ENCODE results near the gene PPP1R9A.

- TF ChIP-seq CTCF (IDR thresholded peaks at IDR 0.05; ENCODE audit: poor library complexity, severe bottlenecking) (no peak), EP300 (conservative IDR thresholded peaks at IDR 0.05; ENCODE audit: poor library complexity, severe bottlenecking) (no peak), SMC3 (conservative IDR thresholded peaks at IDR 0.05; ENCODE audit: poor library complexity) (no peak)
Measured at GRCh38 chr7:95342642-95343307, 435.4 kb downstream of the PPP1R9A start.

Measured in neural cell (in vitro differentiated cells).